ENCODE results near the gene CXCL8.

DNA sequence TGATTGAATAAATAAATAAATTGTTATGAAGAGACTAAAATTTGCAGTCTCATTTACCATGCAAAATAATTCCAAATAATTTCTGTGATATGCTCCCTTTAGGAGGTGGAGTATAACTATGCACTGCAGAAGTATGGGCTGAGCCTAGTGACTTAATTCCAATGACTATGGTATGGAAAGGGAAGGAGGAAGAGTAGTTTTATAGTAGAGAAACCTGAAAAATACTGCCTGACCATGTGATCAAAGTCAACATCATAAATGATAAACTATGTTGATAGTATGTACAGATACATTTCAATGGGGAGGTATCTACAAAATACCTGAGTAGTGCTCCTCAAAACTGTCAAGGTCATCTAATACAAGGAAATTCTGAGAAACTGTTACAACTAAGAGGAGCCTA is 14.6 kb downstream of the CXCL8 start:
- TF ChIP-seq ZNF232 (CRISPR knock-in tag; IDR thresholded peaks at IDR 0.05) = no peak
- no peak for TF ChIP-seq RBBP5 (IDR thresholded peaks at IDR 0.05; ENCODE audit: borderline replicate concordance, insufficient read depth, low read length, poor library complexity, severe bottlenecking)
- no peak for TF ChIP-seq CEBPZ (IDR thresholded peaks at IDR 0.05; ENCODE audit: borderline replicate concordance, low read depth, low read length)
- TF ChIP-seq DPF2 (IDR thresholded peaks at IDR 0.05) = no peak
- no peak for TF ChIP-seq EP300 (IDR thresholded peaks at IDR 0.05; ENCODE audit: low read length)
- no peak for TF ChIP-seq PHTF2 (CRISPR knock-in tag; IDR thresholded peaks at IDR 0.05)
- TF ChIP-seq KDM5B (IDR thresholded peaks at IDR 0.05; ENCODE audit: insufficient replicate concordance, low read depth, low read length) = no peak
- no peak for TF ChIP-seq ZBTB11 (CRISPR knock-in tag; IDR thresholded peaks at IDR 0.05)
- TF ChIP-seq, protein P1, sequence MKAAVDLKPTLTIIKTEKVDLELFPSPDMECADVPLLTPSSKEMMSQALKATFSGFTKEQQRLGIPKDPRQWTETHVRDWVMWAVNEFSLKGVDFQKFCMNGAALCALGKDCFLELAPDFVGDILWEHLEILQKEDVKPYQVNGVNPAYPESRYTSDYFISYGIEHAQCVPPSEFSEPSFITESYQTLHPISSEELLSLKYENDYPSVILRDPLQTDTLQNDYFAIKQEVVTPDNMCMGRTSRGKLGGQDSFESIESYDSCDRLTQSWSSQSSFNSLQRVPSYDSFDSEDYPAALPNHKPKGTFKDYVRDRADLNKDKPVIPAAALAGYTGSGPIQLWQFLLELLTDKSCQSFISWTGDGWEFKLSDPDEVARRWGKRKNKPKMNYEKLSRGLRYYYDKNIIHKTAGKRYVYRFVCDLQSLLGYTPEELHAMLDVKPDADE (conservative IDR thresholded peaks at IDR 0.05; ENCODE audit: control insufficient read depth, low read depth, low read length) = no peak
- TF ChIP-seq ZNF354B (CRISPR knock-in tag; IDR thresholded peaks at IDR 0.05) = no peak
- no peak for TF ChIP-seq POLR2G (IDR thresholded peaks at IDR 0.05; ENCODE audit: low read depth, low read length)
- no peak for TF ChIP-seq ZNF133 (CRISPR knock-in tag; IDR thresholded peaks at IDR 0.05)
